HepG2 (cell line): ENCODE data around the gene GAPT. TPM values are rescaled to one million over a fixed set of nuclear protein-coding genes. Genes with fewer than 3 reads are reported as not detected.
A peak's percentile ranks its signal among the peaks of the same experiment; 100 is the strongest.

Experiments used
- ATF2 ChIP-seq: sonication (generic); formaldehyde crosslinking; IDR thresholded peaks from 2 replicates; pipeline ENCODE4 v1.4.0; 2020; ENCODE audit warnings: missing genetic modification reagents
- CBX5 ChIP-seq: sonication (generic); formaldehyde crosslinking; IDR thresholded peaks from 2 replicates; pipeline ENCODE4 v1.4.0; 2020; ENCODE audit warnings: missing genetic modification reagents, borderline replicate concordance
- PHF21A ChIP-seq: sonication (generic); formaldehyde crosslinking; IDR thresholded peaks from 2 replicates; pipeline ENCODE4 v1.5.0; 2020; ENCODE audit warnings: mild to moderate bottlenecking, missing genetic modification reagents
- REST ChIP-seq, 2 experiments: IDR thresholded peaks; 2 replicates each; pipeline ENCODE4 v1.6.1; 2011 to 2012; ENCODE audit warnings: low read length in 2 of 2, borderline replicate concordance in 1 of 2, low read depth in 1 of 2, mild to moderate bottlenecking in 1 of 2, moderate library complexity in 1 of 2
- TEAD3 ChIP-seq: optimal IDR thresholded peaks from 2 replicates; pipeline ENCODE3; 2016; ENCODE audit warnings: borderline replicate concordance
- ZBTB46 ChIP-seq: sonication (generic); formaldehyde crosslinking; IDR thresholded peaks from 2 replicates; pipeline ENCODE4 v1.4.0; 2020; ENCODE audit warnings: mild to moderate bottlenecking, missing genetic modification reagents, borderline replicate concordance
- ZNF101 ChIP-seq: sonication (generic); formaldehyde crosslinking; IDR thresholded peaks from 2 replicates; pipeline ENCODE4 v1.4.0; 2020; ENCODE audit warnings: mild to moderate bottlenecking, low read depth, missing genetic modification reagents, borderline replicate concordance
- polyA plus RNA-seq, 8 experiments: library from polyadenylated mRNA; depleted of rRNA in 3 of 8; stranded (reverse) in 7 of 8; unstranded in 1 of 8; fragments of >200 nt; fragmentation: Illumina TruSeq in 4 of 8; extraction: Trizol in 4 of 8; gene quantifications; 2 replicates each; pipeline versions ENCODE4 v1.2.1 to v1.2.3, GENCODE V29; 2011 to 2016; ENCODE audit warnings: low read depth in 4 of 8, missing spikeins in 1 of 8, mixed read lengths in 1 of 8; ENCODE audit not compliant: insufficient read depth in 1 of 8
- total RNA-seq, 5 experiments: library from RNA; depleted of rRNA; stranded (reverse); fragments of >200 nt; fragmentation: Illumina TruSeq; extraction: Trizol; gene quantifications; 2 replicates each; pipeline ENCODE4 v1.2.3, GENCODE V29; 2016; ENCODE audit warnings: low read depth in 1 of 5
- TF ChIP-seq, protein P1 (sequence below), 2 experiments: sonication (generic) in 1 of 2; formaldehyde crosslinking in 1 of 2; IDR thresholded peaks; 2 replicates each; pipeline versions ENCODE4 v1.4.0 to v1.6.1; 2016 to 2020; ENCODE audit warnings: borderline replicate concordance in 1 of 2, low read depth in 1 of 2, mild to moderate bottlenecking in 1 of 2, missing genetic modification reagents in 1 of 2
- TF ChIP-seq, protein P2 (sequence below): sonication (generic); formaldehyde crosslinking; IDR thresholded peaks from 2 replicates; pipeline ENCODE4 v1.4.0; 2020; ENCODE audit warnings: mild to moderate bottlenecking, missing genetic modification reagents, borderline replicate concordance

GAPT gene
- total and polyA plus RNA-seq, 2 of the 13 experiments (the other 11 are each of a cell fraction or from before 2014, with no cell fraction given): not detected

DNA sequence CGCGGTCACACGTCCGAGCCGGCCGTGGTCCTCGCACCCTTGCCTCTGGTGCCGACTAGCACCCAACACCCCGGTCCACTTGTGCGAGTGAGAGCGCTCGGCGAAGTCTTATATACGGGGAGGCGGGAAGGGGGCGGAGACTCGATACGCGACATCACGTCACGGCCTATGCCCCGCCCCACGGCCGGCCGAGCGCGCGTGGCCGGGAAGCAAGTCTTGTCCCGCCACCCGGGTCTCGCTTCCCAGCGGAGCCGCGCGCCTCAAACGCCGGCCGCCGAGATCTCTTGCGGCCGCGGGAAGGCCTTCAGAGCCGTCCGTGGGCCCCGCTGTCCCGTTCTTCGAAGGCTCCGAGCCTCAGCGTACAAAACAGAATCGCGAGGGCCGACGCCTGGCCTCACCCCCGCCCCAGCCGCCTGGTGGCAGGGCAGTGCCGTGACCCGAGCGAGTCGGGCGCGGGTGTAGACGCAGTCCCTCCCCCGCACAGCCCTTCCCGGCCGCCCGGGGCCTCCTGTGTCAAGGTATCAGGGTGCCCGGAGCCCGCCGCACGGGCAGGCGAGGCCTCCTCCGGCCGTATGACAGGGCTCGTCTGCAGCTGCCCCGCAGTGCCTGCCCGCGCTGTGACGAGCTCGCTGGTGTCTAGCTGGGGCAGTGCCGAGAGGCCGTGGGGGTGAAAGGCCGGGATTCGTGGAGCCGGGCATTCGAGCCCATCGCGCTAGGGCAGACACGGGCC, 31.1 kb upstream of the GAPT start, which contains the start of gene PLK2 (continued):
- TF ChIP-seq, protein P1, sequence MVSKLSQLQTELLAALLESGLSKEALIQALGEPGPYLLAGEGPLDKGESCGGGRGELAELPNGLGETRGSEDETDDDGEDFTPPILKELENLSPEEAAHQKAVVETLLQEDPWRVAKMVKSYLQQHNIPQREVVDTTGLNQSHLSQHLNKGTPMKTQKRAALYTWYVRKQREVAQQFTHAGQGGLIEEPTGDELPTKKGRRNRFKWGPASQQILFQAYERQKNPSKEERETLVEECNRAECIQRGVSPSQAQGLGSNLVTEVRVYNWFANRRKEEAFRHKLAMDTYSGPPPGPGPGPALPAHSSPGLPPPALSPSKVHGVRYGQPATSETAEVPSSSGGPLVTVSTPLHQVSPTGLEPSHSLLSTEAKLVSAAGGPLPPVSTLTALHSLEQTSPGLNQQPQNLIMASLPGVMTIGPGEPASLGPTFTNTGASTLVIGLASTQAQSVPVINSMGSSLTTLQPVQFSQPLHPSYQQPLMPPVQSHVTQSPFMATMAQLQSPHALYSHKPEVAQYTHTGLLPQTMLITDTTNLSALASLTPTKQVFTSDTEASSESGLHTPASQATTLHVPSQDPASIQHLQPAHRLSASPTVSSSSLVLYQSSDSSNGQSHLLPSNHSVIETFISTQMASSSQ (IDR thresholded peaks at IDR 0.05; ENCODE audit: low read depth): no peak
- TF ChIP-seq, protein P1 (CRISPR knock-in tag; IDR thresholded peaks at IDR 0.05; ENCODE audit: borderline replicate concordance): 0 out of 2 replicates have a peak, but pooled peaks have one; percentile 16
- TF ChIP-seq ZBTB46: no peak
- TF ChIP-seq, protein P2, sequence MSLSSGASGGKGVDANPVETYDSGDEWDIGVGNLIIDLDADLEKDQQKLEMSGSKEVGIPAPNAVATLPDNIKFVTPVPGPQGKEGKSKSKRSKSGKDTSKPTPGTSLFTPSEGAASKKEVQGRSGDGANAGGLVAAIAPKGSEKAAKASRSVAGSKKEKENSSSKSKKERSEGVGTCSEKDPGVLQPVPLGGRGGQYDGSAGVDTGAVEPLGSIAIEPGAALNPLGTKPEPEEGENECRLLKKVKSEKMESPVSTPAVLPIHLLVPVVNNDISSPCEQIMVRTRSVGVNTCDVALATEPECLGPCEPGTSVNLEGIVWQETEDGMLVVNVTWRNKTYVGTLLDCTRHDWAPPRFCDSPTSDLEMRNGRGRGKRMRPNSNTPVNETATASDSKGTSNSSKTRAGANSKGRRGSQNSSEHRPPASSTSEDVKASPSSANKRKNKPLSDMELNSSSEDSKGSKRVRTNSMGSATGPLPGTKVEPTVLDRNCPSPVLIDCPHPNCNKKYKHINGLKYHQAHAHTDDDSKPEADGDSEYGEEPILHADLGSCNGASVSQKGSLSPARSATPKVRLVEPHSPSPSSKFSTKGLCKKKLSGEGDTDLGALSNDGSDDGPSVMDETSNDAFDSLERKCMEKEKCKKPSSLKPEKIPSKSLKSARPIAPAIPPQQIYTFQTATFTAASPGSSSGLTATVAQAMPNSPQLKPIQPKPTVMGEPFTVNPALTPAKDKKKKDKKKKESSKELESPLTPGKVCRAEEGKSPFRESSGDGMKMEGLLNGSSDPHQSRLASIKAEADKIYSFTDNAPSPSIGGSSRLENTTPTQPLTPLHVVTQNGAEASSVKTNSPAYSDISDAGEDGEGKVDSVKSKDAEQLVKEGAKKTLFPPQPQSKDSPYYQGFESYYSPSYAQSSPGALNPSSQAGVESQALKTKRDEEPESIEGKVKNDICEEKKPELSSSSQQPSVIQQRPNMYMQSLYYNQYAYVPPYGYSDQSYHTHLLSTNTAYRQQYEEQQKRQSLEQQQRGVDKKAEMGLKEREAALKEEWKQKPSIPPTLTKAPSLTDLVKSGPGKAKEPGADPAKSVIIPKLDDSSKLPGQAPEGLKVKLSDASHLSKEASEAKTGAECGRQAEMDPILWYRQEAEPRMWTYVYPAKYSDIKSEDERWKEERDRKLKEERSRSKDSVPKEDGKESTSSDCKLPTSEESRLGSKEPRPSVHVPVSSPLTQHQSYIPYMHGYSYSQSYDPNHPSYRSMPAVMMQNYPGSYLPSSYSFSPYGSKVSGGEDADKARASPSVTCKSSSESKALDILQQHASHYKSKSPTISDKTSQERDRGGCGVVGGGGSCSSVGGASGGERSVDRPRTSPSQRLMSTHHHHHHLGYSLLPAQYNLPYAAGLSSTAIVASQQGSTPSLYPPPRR: 0 out of 2 replicates have a peak, but pooled peaks have one; percentile 22
- peak in 1 of 2 experiments; percentile 73; a peak in 1 of 4 replicates for TF ChIP-seq REST (IDR thresholded peaks at IDR 0.05; ENCODE audit: borderline replicate concordance in 1 of 2, low read depth in 1 of 2, low read length in 2 of 2)
- TF ChIP-seq PHF21A (CRISPR knock-in tag): no peak; the same call in 1 of the 2 replicates
- peak; percentile 37 for TF ChIP-seq TEAD3 (CRISPR knock-in tag)
- TF ChIP-seq ZNF101 (CRISPR knock-in tag): no peak
- peak; percentile 9; the same call in 1 of the 2 replicates for TF ChIP-seq ATF2
- 0 out of 2 replicates have a peak, but pooled peaks have one; percentile 42 for TF ChIP-seq CBX5 (CRISPR knock-in tag)
